GM18508 (cell line): Measurements from ENCODE around the gene ZNF512B.

Experiments used
- ATAC-seq: cut with Tn5 transposase; IDR thresholded peaks from one replicate; pipeline ENCODE4 v1.9.1; 2021; ENCODE audit warnings: moderate number of reproducible peaks; ENCODE audit not compliant: insufficient read depth, unreplicated experiment

ZNF512B gene

DNA sequence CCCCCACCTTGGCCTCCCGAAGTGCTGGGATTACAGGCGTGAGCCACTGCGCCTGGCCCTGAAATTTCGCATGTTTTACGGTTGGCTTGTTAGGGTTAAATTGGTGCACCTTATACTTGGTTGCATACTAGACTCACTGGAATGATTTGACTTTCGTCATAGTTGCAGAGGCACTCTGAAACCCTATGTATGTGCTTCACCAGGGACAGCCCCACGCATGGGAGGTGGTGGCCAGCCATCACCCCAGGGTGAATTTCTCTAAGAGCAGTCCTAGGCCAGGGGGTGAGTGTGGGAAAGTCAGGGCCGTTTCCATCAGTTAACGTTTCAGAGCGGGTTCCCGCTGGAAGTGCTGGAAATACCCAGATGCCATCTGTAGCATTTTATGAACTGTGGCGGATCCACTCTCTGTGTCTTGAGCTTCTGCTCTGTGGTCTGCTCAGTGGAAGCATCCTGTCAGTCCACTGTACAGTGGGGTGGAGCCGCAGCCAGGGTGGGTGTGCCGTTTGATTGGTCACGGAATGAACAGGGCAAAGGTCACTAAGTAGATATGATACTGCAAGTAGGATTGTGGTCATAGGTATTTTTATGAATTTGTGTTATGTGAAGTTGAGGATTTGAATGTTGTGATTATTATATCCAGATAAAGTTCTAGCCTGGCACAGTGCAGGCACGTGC is 61.6 kb downstream of the ZNF512B start:
- ATAC-seq: no peak
